ENCODE data around the gene SIPA1L2. TPM values are rescaled to one million over a fixed set of nuclear protein-coding genes. Genes with fewer than 3 reads are reported as not detected.

The SIPA1L2 gene
- total RNA-seq, 3 donors from 2014 or later: 16.3 to 46.9 (median 35.9) TPM

DNA sequence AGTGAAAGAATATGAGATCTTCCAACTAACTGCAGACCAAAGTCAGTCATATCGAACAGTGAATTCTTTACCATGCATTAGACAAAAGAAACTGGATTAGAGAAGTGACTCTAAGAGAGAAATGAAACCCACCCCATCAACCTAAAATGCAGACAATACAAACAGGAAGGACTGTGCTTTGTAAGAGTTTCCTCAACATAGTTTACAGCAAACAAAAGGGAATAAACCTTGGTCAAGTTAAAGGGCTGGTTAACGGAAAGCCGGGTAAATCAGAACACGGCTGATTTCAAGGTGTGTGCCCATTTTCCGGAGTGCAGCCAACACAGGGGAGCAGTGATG is 39.2 kb downstream of the SIPA1L2 start:
- intact Hi-C loops (cut with DNase I; ENCODE audit: low total_unique reads): no loop called here
- Histone ChIP-seq H3K9me3 (no peaks in the 10 kb centered on the region), H3K36me3 (no peaks in the 10 kb centered on the region), H3K27ac (no peak overlapping the region), H3K4me1 (no peaks in the 10 kb centered on the region), H3K27me3 (no peaks in the 10 kb centered on the region), H3K4me3 (no peak overlapping the region)
- TF ChIP-seq POLR2A (IDR thresholded peaks at IDR 0.05) (no peak), POLR2AphosphoS5 (IDR thresholded peaks at IDR 0.05) (no peak)
- TF ChIP-seq, protein P1, sequence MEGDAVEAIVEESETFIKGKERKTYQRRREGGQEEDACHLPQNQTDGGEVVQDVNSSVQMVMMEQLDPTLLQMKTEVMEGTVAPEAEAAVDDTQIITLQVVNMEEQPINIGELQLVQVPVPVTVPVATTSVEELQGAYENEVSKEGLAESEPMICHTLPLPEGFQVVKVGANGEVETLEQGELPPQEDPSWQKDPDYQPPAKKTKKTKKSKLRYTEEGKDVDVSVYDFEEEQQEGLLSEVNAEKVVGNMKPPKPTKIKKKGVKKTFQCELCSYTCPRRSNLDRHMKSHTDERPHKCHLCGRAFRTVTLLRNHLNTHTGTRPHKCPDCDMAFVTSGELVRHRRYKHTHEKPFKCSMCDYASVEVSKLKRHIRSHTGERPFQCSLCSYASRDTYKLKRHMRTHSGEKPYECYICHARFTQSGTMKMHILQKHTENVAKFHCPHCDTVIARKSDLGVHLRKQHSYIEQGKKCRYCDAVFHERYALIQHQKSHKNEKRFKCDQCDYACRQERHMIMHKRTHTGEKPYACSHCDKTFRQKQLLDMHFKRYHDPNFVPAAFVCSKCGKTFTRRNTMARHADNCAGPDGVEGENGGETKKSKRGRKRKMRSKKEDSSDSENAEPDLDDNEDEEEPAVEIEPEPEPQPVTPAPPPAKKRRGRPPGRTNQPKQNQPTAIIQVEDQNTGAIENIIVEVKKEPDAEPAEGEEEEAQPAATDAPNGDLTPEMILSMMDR (IDR thresholded peaks at IDR 0.05): no peak
- DNase-seq (ENCODE audit: low spot score in 2 of 2): no peak

DNA sequence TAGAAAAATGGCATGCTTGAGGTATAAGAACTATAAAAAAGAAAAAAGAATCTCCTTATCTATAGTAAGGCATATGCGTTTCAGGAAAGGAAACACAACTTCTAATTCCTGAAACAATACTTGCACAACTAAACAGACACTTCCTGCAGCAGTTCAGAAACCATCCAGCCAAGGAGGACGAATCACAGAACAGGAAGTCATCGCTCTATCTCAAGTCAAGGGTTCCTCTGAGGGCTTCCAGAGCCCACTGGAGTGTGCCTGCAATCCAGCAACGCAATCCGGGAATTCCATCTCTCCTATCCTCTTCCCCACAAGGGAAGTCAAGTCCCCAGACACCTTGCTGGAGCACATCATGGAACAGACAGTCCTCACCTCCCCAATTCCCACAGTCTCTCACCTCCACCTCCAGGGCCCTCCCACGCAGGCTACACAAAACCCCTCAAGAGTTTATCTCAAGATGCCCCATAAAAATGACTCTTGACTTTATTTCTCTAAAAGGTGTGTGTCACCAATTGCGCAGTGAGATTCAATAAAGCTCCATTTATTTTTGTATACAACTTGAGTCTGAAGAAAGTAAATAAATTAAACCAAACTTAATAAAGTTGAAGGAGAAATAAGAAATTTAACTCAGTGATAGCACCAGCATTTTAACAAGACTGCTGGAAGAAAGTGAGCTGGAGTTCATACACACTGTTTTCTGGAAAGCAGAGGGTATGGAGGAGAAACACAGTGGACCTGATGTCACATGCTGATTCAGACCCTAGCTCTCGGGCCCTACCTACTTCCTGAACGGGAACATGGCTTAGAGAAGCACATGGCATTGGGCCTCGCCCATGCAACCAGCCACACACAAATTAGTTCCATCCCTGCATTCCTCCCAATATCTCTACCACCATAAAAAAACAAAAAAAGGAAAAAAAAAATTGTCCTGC is 39.9 kb downstream of the SIPA1L2 start:
- DNase-seq (ENCODE audit: low spot score in 2 of 2): no peak
- intact Hi-C loops (cut with DNase I; ENCODE audit: low total_unique reads): no loop called here
- H3K4me3 ChIP-seq: no peak overlapping the region
- H3K9me3 ChIP-seq: no peaks in the 10 kb centered on the region
- H3K27ac ChIP-seq: peak overlapping the region in 1 of 2 donors; percentile 41
- no peaks in the 10 kb centered on the region for H3K4me1 ChIP-seq
- H3K36me3 ChIP-seq: no peaks in the 10 kb centered on the region
- TF ChIP-seq POLR2A (IDR thresholded peaks at IDR 0.05): no peak
- TF ChIP-seq, protein P1 (IDR thresholded peaks at IDR 0.05): no peak
- TF ChIP-seq POLR2AphosphoS5 (IDR thresholded peaks at IDR 0.05): no peak
- H3K27me3 ChIP-seq: no peaks in the 10 kb centered on the region

DNA sequence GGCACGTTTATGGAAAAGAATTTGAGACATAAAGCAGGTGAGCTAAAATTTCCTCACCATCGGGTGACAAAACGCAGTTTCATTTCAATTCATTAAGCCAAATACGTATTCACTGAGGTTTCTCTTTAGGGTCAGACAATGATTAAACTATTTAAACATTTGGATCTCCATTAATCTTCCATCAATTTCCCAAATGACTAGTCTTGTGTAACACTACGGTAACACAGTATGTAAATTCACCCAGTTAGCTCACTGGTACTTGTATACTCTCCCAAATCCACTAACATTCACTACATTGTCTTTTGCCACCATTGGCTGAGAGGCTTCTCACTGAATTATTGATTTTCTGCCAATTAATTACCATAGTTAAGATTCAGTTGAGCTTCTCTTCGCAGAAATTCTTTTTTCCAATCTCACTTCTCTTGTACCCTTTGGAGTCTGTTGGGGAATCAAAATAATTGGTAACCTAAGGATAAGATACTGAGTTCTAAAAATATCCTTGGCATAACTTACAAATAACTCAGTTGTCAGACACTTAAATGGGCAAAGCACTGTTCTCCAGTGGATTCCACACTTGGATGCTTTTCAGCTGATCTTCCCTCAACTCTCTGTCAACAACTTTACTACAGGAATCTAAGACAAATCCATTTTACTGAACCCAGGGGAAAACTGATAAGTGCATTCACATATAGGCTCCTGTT is 40.7 kb downstream of the SIPA1L2 start:
- DNase-seq (ENCODE audit: low spot score in 2 of 2): no peak
- H3K36me3 ChIP-seq: no peaks in the 10 kb centered on the region
- no peak for TF ChIP-seq POLR2A (IDR thresholded peaks at IDR 0.05)
- TF ChIP-seq, protein P1 (IDR thresholded peaks at IDR 0.05): no peak
- no peak for TF ChIP-seq POLR2AphosphoS5 (IDR thresholded peaks at IDR 0.05)
- H3K9me3 ChIP-seq: no peaks in the 10 kb centered on the region
- H3K27ac ChIP-seq: no peak overlapping the region
- H3K4me1 ChIP-seq: no peaks in the 10 kb centered on the region
- H3K4me3 ChIP-seq: no peak overlapping the region
- H3K27me3 ChIP-seq: no peaks in the 10 kb centered on the region
- intact Hi-C loops (cut with DNase I; ENCODE audit: low total_unique reads): no loop called here

DNA sequence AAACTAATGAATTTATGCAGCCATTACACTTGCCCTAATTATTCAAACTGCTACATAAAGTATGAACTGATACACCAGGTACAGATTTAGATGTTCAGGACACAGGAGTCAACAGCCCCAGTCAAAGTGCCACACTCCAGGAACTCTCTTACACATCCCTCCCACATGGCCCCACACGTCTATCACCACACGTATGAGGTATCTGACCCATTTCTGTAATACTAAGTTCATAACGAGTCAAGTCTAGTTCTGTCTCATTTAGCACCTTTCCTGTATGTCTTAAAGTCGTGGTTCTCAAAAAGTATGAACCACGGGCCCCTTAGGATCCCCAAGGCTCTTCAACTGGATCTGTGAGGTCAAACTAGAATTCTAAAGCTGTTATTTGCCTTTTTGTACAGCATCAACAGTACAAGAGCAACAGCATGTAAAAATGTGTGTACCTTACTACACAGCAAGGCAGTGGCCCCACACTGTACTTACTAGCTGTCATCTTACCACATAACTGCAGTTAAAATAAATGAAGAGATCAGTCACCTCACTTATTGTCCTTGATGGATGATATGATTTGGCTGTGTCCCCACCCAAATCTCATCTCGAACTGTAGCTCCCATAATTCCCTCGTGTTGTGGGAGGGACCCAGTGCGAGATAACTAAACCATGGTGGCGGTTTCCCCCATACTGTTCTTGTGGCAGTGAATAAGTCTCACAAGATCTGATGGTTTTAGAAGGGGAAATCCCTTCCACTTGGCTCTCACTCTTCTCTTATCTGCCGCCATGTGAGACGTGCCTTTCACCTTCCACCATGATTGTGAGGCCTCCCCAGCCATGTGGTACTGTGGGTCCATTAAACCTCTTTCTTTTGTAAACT is 42.6 kb downstream of the SIPA1L2 start:
- no peaks in the 10 kb centered on the region for H3K9me3 ChIP-seq
- H3K27me3 ChIP-seq: no peaks in the 10 kb centered on the region
- intact Hi-C loops (cut with DNase I; ENCODE audit: low total_unique reads): no loop called here
- no peaks in the 10 kb centered on the region for H3K36me3 ChIP-seq
- TF ChIP-seq, protein P1 (IDR thresholded peaks at IDR 0.05): no peak
- no peak for TF ChIP-seq POLR2AphosphoS5 (IDR thresholded peaks at IDR 0.05)
- no peak for TF ChIP-seq POLR2A (IDR thresholded peaks at IDR 0.05)
- H3K4me3 ChIP-seq: no peak overlapping the region
- no peak overlapping the region for H3K27ac ChIP-seq
- no peaks in the 10 kb centered on the region for H3K4me1 ChIP-seq
- DNase-seq (ENCODE audit: low spot score in 2 of 2): no peak
